K562 (cell line): ENCODE measurements around the gene JPH4. TPM values are rescaled to one million over a fixed set of nuclear protein-coding genes. Genes with fewer than 3 reads are reported as not detected.

Experiments used
- ATAC-seq: fragments of 200-7000 bp; cut with Tn5 transposase; 3 replicates; pipeline ENCODE4 v1.9.1; 2020; ENCODE audit warnings: moderate library complexity
- BruUV-seq: library from RNA; stranded (reverse); fragments of 400-500 nt; replicated peaks from 2 replicates; lab custom pipeline; 2021; lab: Mats Ljungman, UMichigan
- CTCF ChIA-PET: fragments of 300-600 bp; formaldehyde crosslinking; extraction: SDS; loops from one replicate; lab custom pipeline; 2021; ENCODE audit warnings: low intra/inter-chr PET ratio; lab: Yijun Ruan, JAX
- POLR2A ChIA-PET: fragments of 300-600, 350-650 bp; sonication (Branson Sonifier 250); formaldehyde crosslinking; extraction: SDS; loops from one replicate; lab custom pipeline; 2021; ENCODE audit warnings: antibody characterized with exemption, inconsistent platforms; lab: Yijun Ruan, JAX
- DNase-seq, 4 experiments: peaks; one replicate each; pipeline versions ENCODE4 v3.0.0 to v3.0.0-alpha.2; 2011 to 2018; ENCODE audit warnings: low spot score in 3 of 4, mixed read lengths in 3 of 4; ENCODE audit errors: extremely low read depth in 1 of 4
- FAIRE-seq: peaks from 2 replicates; lab custom pipeline; 2011; peaks lifted over from hg19 to GRCh38; lab: Jason Lieb, UNC
- H2AFZ ChIP-seq: 2 replicates; pipeline ENCODE4 v1.6.0; 2011; ENCODE audit warnings: low read depth, low read length, control low read depth, inconsistent platforms
- H3K27ac ChIP-seq: fragments of 200-600 bp; 3 replicates; pipeline ENCODE4 v1.8.0; 2011; ENCODE audit warnings: low read depth, mild to moderate bottlenecking, control low read depth, inconsistent platforms, low read length, moderate library complexity, mixed read lengths; ENCODE audit errors: extremely low read depth
- H3K27me3 ChIP-seq, 2 experiments: fragments of 300-600 bp in 1 of 2; 2 replicates in 1 of 2; 3 replicates in 1 of 2; pipeline versions ENCODE4 v1.6.0 to v1.8.0; 2011; ENCODE audit warnings: inconsistent platforms in 2 of 2, low read length in 2 of 2, mild to moderate bottlenecking in 1 of 2, mixed read lengths in 1 of 2, moderate library complexity in 1 of 2; ENCODE audit not compliant: control insufficient read depth in 2 of 2, insufficient read depth in 2 of 2
- H3K36me3 ChIP-seq: fragments of 300-600 bp; 3 replicates; pipeline ENCODE4 v1.8.0; 2011; ENCODE audit warnings: mild to moderate bottlenecking, low read length, inconsistent platforms; ENCODE audit not compliant: control insufficient read depth, insufficient read depth
- H3K4me1 ChIP-seq, 2 experiments: fragments of 200-600 bp in 1 of 2; replicated peaks in 1 of 2; 2 replicates in 1 of 2; 3 replicates in 1 of 2; pipeline versions ENCODE4 v1.5.1 to v1.8.0; 2011; ENCODE audit warnings: inconsistent platforms in 2 of 2, low read length in 2 of 2, mild to moderate bottlenecking in 1 of 2, mixed read lengths in 1 of 2, moderate library complexity in 1 of 2; ENCODE audit not compliant: control insufficient read depth in 2 of 2, insufficient read depth in 2 of 2
- H3K4me2 ChIP-seq: 2 replicates; pipeline ENCODE4 v1.6.1; 2011; ENCODE audit warnings: low read length, control low read depth, inconsistent platforms, mixed read lengths; ENCODE audit not compliant: insufficient read depth
- H3K4me3 ChIP-seq: fragments of 200-600 bp; sonication (generic), shearing (Covaris generic); 2 replicates; pipeline ENCODE4 v1.5.1; 2016; ENCODE audit warnings: control low read depth, inconsistent platforms
- H3K79me2 ChIP-seq: fragments of 200-600 bp; 3 replicates; pipeline ENCODE4 v1.8.0; 2011; ENCODE audit warnings: low read length, inconsistent platforms; ENCODE audit not compliant: control insufficient read depth, insufficient read depth
- H3K9ac ChIP-seq, 2 experiments: 2 replicates each; pipeline versions ENCODE4 v1.6.0 to v1.6.1; 2011; ENCODE audit warnings: low read depth in 2 of 2, low read length in 2 of 2, control low read depth in 1 of 2, inconsistent platforms in 1 of 2, mild to moderate bottlenecking in 1 of 2, mixed read lengths in 1 of 2; ENCODE audit not compliant: insufficient read depth in 1 of 2
- H3K9me1 ChIP-seq: one replicate; pipeline ENCODE4 v1.6.0; 2011; ENCODE audit warnings: inconsistent platforms, mild to moderate bottlenecking, low read length, moderate library complexity; ENCODE audit not compliant: control insufficient read depth, insufficient read depth
- H3K9me3 ChIP-seq: replicated peaks from 2 replicates; pipeline ENCODE4 v1.5.1; 2011; ENCODE audit warnings: low read depth, low read length, inconsistent platforms; ENCODE audit not compliant: control insufficient read depth, insufficient read depth
- H4K20me1 ChIP-seq: replicated peaks from 2 replicates; pipeline ENCODE4 v1.6.1; 2011; ENCODE audit warnings: low read length, inconsistent platforms, mixed read lengths; ENCODE audit not compliant: control insufficient read depth, insufficient read depth
- FOXP1 ChIP-seq: sonication (generic); formaldehyde crosslinking; IDR thresholded peaks from 2 replicates; pipeline ENCODE4 v1.8.0; 2022; ENCODE audit warnings: mild to moderate bottlenecking, missing genetic modification reagents
- HDAC2 ChIP-seq: fragments of 450-650 bp; IDR thresholded peaks from 2 replicates; pipeline ENCODE4 v1.6.1; 2016; ENCODE audit warnings: mild to moderate bottlenecking
- MCM7 ChIP-seq, 2 experiments: fragments of 450-650 bp; IDR thresholded peaks; 2 replicates each; pipeline ENCODE4 v1.6.1; 2016 to 2018
- RFX1 ChIP-seq: fragments of 450-650 bp; IDR thresholded peaks from 2 replicates; pipeline ENCODE4 v1.6.1; 2016; ENCODE audit warnings: mild to moderate bottlenecking, moderate library complexity
- ZNF253 ChIP-seq: fragments of 250-450 bp; sonication (Bioruptor Pico); conservative IDR thresholded peaks from 2 replicates; pipeline ENCODE4 v1.6.1; 2021; ENCODE audit warnings: mild to moderate bottlenecking
- ZNF512 ChIP-seq: IDR thresholded peaks from 2 replicates; pipeline ENCODE4 v1.6.1; 2016; ENCODE audit warnings: missing genetic modification characterization, missing compliant biosample characterization
- WGBS: fragments of 100-300 bp; shearing (Covaris generic); methylation state at CpG from one replicate; pipeline ENCODE4 v1.1.6; 2016; ENCODE audit warnings: low coverage, mixed read lengths; ENCODE audit not compliant: insufficient coverage; ENCODE audit errors: missing lambda C conversion rate; 5-methylcytosine and 5-hydroxymethylcytosine counted together
- in situ Hi-C: fragments of 300-500 bp; cut with MboI; formaldehyde crosslinking; loops from 4 replicates; pipeline ENCODE4 v1.15.0; 2018; ENCODE audit warnings: inconsistent platforms, mixed read lengths
- intact Hi-C: fragments of 100-400 bp; cut with micrococcal nuclease; formaldehyde crosslinking; loops from 2 replicates; pipeline ENCODE4 v1.14.2; 2022
- polyA plus RNA-seq, 8 experiments: library from polyadenylated mRNA; depleted of rRNA in 4 of 8; stranded (reverse) in 5 of 8; unstranded in 3 of 8; fragments of >200 nt; fragmentation: Nextera tagmentation in 2 of 8; fragmentation: Illumina TruSeq in 1 of 8; extraction: Ambion mirVana in 2 of 8; extraction: Trizol in 1 of 8; gene quantifications; 2 replicates each; pipeline versions ENCODE4 v1.2.1 to v1.2.3, GENCODE V29; 2011 to 2014; ENCODE audit warnings: inconsistent platforms in 1 of 8, missing spikeins in 1 of 8
- total RNA-seq, 7 experiments: library from RNA; depleted of rRNA in 6 of 7; stranded (reverse); fragments of >200 nt in 6 of 7; fragmentation: Illumina TruSeq in 2 of 7; extraction: Trizol in 2 of 7; gene quantifications; 2 replicates each; pipeline versions ENCODE4 v1.2.1 to v1.2.3, GENCODE V29; 2011 to 2021; ENCODE audit warnings: low replicate concordance in 1 of 7
- TF ChIP-seq, protein P1 (sequence below), 3 experiments: fragments of 200-800 bp in 1 of 3; sonication (Bioruptor generic) in 1 of 3; sonication (generic) in 1 of 3; formaldehyde crosslinking in 1 of 3; IDR thresholded peaks; 2 replicates each; pipeline versions ENCODE4 v1.6.1 to v1.8.0; 2016 to 2022; ENCODE audit warnings: mild to moderate bottlenecking in 2 of 3, missing compliant biosample characterization in 2 of 3, missing genetic modification characterization in 2 of 3, missing genetic modification reagents in 1 of 3
- TF ChIP-seq, protein P2 (sequence below): fragments of 200-600 bp; sonication (generic); IDR thresholded peaks from one replicate; pipeline ENCODE4 v1.6.1; 2012; ENCODE audit warnings: mild to moderate bottlenecking, low read depth, low read length, inconsistent platforms

JPH4 gene
- total and polyA plus RNA-seq, 9 of the 15 experiments (the other 6 are each of a cell fraction or from before 2014, with no cell fraction given): 0.04 to 0.13 (median 0.06) TPM; not detected in 5

- Histone ChIP-seq H3K4me2 (no peak overlapping the region), H3K4me3 (no peak overlapping the region), H3K27ac (no peak overlapping the region), H3K79me2 (no peaks in the 10 kb centered on the region), H3K9me3 (no peaks in the 10 kb centered on the region), H3K36me3 (no peaks in the 10 kb centered on the region), H4K20me1 (no peaks in the 10 kb centered on the region), H3K4me1 (no peaks in the 10 kb centered on the region; a peak in 1 of 5 replicates), H3K9ac (no peak overlapping the region), H3K9me1 (no peaks in the 10 kb centered on the region), H2AFZ (no peak overlapping the region), H3K27me3 (peaks cover 0 to 5% of the 10 kb centered on the region in 2 experiments; a peak in 1 of 5 replicates)
- no peak for DNase-seq
- no peak for ATAC-seq
- ChIA-PET CTCF (no interaction called here), POLR2A (interaction anchor here (0.6 kb wide), 1 partner anchor 473 kb away, joined by 4 read pairs; no protein-coding TSS in a partner anchor)
- intact Hi-C loops: no loop called here
- FAIRE-seq: no peak
- in situ Hi-C loops: no loop called here
- 0% methylated on average over 1 of the region's 1 CpG for WGBS
- no TSS peak for BruUV-seq
- TF ChIP-seq MCM7 (IDR thresholded peaks at IDR 0.05): no peak
- no peak for TF ChIP-seq ZNF512
- TF ChIP-seq, protein P1, sequence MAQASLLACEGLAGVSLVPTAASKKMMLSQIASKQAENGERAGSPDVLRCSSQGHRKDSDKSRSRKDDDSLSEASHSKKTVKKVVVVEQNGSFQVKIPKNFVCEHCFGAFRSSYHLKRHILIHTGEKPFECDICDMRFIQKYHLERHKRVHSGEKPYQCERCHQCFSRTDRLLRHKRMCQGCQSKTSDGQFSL (CRISPR knock-in tag; IDR thresholded peaks at IDR 0.05): no peak
- TF ChIP-seq, protein P1 (tag; IDR thresholded peaks at IDR 0.05): no peak
- TF ChIP-seq, protein P2, sequence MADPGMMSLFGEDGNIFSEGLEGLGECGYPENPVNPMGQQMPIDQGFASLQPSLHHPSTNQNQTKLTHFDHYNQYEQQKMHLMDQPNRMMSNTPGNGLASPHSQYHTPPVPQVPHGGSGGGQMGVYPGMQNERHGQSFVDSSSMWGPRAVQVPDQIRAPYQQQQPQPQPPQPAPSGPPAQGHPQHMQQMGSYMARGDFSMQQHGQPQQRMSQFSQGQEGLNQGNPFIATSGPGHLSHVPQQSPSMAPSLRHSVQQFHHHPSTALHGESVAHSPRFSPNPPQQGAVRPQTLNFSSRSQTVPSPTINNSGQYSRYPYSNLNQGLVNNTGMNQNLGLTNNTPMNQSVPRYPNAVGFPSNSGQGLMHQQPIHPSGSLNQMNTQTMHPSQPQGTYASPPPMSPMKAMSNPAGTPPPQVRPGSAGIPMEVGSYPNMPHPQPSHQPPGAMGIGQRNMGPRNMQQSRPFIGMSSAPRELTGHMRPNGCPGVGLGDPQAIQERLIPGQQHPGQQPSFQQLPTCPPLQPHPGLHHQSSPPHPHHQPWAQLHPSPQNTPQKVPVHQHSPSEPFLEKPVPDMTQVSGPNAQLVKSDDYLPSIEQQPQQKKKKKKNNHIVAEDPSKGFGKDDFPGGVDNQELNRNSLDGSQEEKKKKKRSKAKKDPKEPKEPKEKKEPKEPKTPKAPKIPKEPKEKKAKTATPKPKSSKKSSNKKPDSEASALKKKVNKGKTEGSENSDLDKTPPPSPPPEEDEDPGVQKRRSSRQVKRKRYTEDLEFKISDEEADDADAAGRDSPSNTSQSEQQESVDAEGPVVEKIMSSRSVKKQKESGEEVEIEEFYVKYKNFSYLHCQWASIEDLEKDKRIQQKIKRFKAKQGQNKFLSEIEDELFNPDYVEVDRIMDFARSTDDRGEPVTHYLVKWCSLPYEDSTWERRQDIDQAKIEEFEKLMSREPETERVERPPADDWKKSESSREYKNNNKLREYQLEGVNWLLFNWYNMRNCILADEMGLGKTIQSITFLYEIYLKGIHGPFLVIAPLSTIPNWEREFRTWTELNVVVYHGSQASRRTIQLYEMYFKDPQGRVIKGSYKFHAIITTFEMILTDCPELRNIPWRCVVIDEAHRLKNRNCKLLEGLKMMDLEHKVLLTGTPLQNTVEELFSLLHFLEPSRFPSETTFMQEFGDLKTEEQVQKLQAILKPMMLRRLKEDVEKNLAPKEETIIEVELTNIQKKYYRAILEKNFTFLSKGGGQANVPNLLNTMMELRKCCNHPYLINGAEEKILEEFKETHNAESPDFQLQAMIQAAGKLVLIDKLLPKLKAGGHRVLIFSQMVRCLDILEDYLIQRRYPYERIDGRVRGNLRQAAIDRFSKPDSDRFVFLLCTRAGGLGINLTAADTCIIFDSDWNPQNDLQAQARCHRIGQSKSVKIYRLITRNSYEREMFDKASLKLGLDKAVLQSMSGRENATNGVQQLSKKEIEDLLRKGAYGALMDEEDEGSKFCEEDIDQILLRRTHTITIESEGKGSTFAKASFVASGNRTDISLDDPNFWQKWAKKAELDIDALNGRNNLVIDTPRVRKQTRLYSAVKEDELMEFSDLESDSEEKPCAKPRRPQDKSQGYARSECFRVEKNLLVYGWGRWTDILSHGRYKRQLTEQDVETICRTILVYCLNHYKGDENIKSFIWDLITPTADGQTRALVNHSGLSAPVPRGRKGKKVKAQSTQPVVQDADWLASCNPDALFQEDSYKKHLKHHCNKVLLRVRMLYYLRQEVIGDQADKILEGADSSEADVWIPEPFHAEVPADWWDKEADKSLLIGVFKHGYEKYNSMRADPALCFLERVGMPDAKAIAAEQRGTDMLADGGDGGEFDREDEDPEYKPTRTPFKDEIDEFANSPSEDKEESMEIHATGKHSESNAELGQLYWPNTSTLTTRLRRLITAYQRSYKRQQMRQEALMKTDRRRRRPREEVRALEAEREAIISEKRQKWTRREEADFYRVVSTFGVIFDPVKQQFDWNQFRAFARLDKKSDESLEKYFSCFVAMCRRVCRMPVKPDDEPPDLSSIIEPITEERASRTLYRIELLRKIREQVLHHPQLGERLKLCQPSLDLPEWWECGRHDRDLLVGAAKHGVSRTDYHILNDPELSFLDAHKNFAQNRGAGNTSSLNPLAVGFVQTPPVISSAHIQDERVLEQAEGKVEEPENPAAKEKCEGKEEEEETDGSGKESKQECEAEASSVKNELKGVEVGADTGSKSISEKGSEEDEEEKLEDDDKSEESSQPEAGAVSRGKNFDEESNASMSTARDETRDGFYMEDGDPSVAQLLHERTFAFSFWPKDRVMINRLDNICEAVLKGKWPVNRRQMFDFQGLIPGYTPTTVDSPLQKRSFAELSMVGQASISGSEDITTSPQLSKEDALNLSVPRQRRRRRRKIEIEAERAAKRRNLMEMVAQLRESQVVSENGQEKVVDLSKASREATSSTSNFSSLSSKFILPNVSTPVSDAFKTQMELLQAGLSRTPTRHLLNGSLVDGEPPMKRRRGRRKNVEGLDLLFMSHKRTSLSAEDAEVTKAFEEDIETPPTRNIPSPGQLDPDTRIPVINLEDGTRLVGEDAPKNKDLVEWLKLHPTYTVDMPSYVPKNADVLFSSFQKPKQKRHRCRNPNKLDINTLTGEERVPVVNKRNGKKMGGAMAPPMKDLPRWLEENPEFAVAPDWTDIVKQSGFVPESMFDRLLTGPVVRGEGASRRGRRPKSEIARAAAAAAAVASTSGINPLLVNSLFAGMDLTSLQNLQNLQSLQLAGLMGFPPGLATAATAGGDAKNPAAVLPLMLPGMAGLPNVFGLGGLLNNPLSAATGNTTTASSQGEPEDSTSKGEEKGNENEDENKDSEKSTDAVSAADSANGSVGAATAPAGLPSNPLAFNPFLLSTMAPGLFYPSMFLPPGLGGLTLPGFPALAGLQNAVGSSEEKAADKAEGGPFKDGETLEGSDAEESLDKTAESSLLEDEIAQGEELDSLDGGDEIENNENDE: no peak
- TF ChIP-seq FOXP1 (CRISPR knock-in tag): no peak
- TF ChIP-seq RFX1: no peak
- TF ChIP-seq HDAC2: no peak
- TF ChIP-seq ZNF253 (CRISPR knock-in tag): no peak
Measured at GRCh38 chr14:23601845-23602180, 23.2 kb upstream of the JPH4 start.
